ENCODE results near the gene AKAP5. TPM values are rescaled to one million over a fixed set of nuclear protein-coding genes. Genes with fewer than 3 reads are reported as not detected.
A peak's percentile ranks its signal among the peaks of the same experiment; 100 is the strongest.

The AKAP5 gene
- polyA plus RNA-seq, 1 of the 3 experiments (the other 2 are of a cell fraction), result 0.28 TPM

DNA sequence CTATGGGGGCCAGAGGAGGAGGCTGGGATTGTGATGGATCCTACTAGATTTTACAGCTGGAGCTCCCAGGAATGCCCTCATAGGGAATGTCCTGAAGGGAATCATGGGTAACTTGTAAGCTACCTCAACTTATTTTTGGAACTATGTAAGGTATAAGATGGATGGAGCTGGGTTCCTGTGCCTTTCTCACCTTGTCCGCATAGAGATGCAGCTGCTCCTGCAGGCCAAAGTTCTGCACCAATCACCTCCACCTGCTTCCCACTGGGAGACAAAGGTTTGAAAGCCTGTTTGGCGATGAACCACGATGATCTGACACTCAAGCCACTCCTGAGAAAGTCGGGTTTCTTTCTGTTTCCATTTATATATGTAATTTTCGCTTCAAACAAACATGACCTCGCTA is 648 bp upstream of the AKAP5 start:
- 25% methylated on average over 6 of the region's 6 CpGs for WGBS (ENCODE audit: low lambda C conversion rate)
- H3K4me3 ChIP-seq (ENCODE audit: low read depth in 2 of 2, low read length in 1 of 2), result peak overlapping the region; percentile 68 to 73
- H3F3A ChIP-seq (replicated peaks; ENCODE audit: insufficient read depth), result peaks cover 8% of the 10 kb centered on the region
- H2AFZ ChIP-seq (ENCODE audit: low read depth), result peak overlapping the region; percentile 73; the same call in 1 of the 2 replicates
- H3K27me3 ChIP-seq (ENCODE audit: insufficient read depth), result no peaks in the 10 kb centered on the region
- CTCF ChIA-PET, result interaction anchor here (1.1 to 5.5 kb wide), 4 partner anchors 14 to 76 kb away, joined by 3 to 28 read pairs (median 4); partner anchors contain the start of gene HSPA2
- TF ChIP-seq, protein P1, sequence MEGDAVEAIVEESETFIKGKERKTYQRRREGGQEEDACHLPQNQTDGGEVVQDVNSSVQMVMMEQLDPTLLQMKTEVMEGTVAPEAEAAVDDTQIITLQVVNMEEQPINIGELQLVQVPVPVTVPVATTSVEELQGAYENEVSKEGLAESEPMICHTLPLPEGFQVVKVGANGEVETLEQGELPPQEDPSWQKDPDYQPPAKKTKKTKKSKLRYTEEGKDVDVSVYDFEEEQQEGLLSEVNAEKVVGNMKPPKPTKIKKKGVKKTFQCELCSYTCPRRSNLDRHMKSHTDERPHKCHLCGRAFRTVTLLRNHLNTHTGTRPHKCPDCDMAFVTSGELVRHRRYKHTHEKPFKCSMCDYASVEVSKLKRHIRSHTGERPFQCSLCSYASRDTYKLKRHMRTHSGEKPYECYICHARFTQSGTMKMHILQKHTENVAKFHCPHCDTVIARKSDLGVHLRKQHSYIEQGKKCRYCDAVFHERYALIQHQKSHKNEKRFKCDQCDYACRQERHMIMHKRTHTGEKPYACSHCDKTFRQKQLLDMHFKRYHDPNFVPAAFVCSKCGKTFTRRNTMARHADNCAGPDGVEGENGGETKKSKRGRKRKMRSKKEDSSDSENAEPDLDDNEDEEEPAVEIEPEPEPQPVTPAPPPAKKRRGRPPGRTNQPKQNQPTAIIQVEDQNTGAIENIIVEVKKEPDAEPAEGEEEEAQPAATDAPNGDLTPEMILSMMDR (IDR thresholded peaks at IDR 0.05), result no peak
- no peak for TF ChIP-seq RCOR1 (IDR thresholded peaks at IDR 0.05; ENCODE audit: low read length)
- TF ChIP-seq, protein P2, sequence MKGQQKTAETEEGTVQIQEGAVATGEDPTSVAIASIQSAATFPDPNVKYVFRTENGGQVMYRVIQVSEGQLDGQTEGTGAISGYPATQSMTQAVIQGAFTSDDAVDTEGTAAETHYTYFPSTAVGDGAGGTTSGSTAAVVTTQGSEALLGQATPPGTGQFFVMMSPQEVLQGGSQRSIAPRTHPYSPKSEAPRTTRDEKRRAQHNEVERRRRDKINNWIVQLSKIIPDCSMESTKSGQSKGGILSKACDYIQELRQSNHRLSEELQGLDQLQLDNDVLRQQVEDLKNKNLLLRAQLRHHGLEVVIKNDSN (IDR thresholded peaks at IDR 0.05; ENCODE audit: borderline replicate concordance, low read depth), result no peak
- no peak for TF ChIP-seq NRF1 (IDR thresholded peaks at IDR 0.05; ENCODE audit: low read depth, low read length)
- TF ChIP-seq, protein P3, sequence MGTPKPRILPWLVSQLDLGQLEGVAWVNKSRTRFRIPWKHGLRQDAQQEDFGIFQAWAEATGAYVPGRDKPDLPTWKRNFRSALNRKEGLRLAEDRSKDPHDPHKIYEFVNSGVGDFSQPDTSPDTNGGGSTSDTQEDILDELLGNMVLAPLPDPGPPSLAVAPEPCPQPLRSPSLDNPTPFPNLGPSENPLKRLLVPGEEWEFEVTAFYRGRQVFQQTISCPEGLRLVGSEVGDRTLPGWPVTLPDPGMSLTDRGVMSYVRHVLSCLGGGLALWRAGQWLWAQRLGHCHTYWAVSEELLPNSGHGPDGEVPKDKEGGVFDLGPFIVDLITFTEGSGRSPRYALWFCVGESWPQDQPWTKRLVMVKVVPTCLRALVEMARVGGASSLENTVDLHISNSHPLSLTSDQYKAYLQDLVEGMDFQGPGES (IDR thresholded peaks at IDR 0.05; ENCODE audit: low read depth, low read length), result no peak
- TF ChIP-seq JUND (IDR thresholded peaks at IDR 0.05), result no peak
- TF ChIP-seq, protein P4, sequence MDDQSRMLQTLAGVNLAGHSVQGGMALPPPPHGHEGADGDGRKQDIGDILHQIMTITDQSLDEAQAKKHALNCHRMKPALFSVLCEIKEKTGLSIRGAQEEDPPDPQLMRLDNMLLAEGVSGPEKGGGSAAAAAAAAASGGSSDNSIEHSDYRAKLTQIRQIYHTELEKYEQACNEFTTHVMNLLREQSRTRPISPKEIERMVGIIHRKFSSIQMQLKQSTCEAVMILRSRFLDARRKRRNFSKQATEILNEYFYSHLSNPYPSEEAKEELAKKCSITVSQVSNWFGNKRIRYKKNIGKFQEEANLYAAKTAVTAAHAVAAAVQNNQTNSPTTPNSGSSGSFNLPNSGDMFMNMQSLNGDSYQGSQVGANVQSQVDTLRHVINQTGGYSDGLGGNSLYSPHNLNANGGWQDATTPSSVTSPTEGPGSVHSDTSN (IDR thresholded peaks at IDR 0.05), result no peak
- no peak for TF ChIP-seq TAF1 (IDR thresholded peaks at IDR 0.05; ENCODE audit: borderline replicate concordance, low read depth, low read length)
- no peak for TF ChIP-seq FOSL2 (IDR thresholded peaks at IDR 0.05; ENCODE audit: borderline replicate concordance, low read depth)
- no peak for TF ChIP-seq CHD2 (IDR thresholded peaks at IDR 0.05; ENCODE audit: low read length, partially characterized antibody)
- TF ChIP-seq MXI1 (IDR thresholded peaks at IDR 0.05; ENCODE audit: low read depth, low read length), result no peak
- TF ChIP-seq POLR2AphosphoS5 (IDR thresholded peaks at IDR 0.05; ENCODE audit: low read depth, low read length), result no peak
- no peak for TF ChIP-seq SIN3A (IDR thresholded peaks at IDR 0.05; ENCODE audit: borderline replicate concordance, low read depth, low read length)
- no peak for TF ChIP-seq MEF2A (IDR thresholded peaks at IDR 0.05; ENCODE audit: borderline replicate concordance, low read depth)
- no peak for TF ChIP-seq RXRA (IDR thresholded peaks at IDR 0.05; ENCODE audit: borderline replicate concordance, low read depth)
- TF ChIP-seq NFIC (IDR thresholded peaks at IDR 0.05; ENCODE audit: borderline replicate concordance), result no peak
- TF ChIP-seq RFX5 (IDR thresholded peaks at IDR 0.05; ENCODE audit: low read length), result no peak
- no peak for TF ChIP-seq RAD21 (IDR thresholded peaks at IDR 0.05; ENCODE audit: low read length)
- TF ChIP-seq SMC3 (IDR thresholded peaks at IDR 0.05; ENCODE audit: low read depth, low read length), result no peak
- H3K27ac ChIP-seq (ENCODE audit: low read depth in 2 of 2, low read length in 1 of 2), result peak overlapping the region in 1 of 2 experiments; percentile 44; a peak in 1 of 4 replicates
- peak overlapping the region; percentile 38; the same call in 1 of the 2 replicates for H3K9ac ChIP-seq
- no peaks in the 10 kb centered on the region for H3K9me3 ChIP-seq
- no peaks in the 10 kb centered on the region for H3K79me2 ChIP-seq (ENCODE audit: insufficient read depth)
- H3K9me2 ChIP-seq, result no peaks in the 10 kb centered on the region
- H3K36me3 ChIP-seq (replicated peaks in 1 of 2; ENCODE audit: control insufficient read depth in 1 of 2, insufficient read depth in 2 of 2, low read length in 1 of 2), result peaks cover 0 to 5% of the 10 kb centered on the region in 2 experiments
- H3K4me2 ChIP-seq, result peak overlapping the region; percentile 85
- POLR2A ChIA-PET, result no interaction called here
- peaks cover 0 to 13% of the 10 kb centered on the region in 2 experiments; a peak in 2 of 4 replicates for H3K4me1 ChIP-seq (ENCODE audit: control insufficient read depth in 1 of 2, insufficient read depth in 2 of 2, low read depth in 1 of 2, low read length in 1 of 2)
- no peak for DNase-seq
- no peaks in the 10 kb centered on the region for H4K20me1 ChIP-seq (ENCODE audit: insufficient read depth)
